ENCODE measurements around the gene TRIM38. TPM values are rescaled to one million over a fixed set of nuclear protein-coding genes. Genes with fewer than 3 reads are reported as not detected.
"Not testable (repeated sequence)": the region's sequence is repeated elsewhere in the genome, so short reads cannot be mapped to it uniquely, and the experiment has no call there.

TRIM38 gene, protein sequence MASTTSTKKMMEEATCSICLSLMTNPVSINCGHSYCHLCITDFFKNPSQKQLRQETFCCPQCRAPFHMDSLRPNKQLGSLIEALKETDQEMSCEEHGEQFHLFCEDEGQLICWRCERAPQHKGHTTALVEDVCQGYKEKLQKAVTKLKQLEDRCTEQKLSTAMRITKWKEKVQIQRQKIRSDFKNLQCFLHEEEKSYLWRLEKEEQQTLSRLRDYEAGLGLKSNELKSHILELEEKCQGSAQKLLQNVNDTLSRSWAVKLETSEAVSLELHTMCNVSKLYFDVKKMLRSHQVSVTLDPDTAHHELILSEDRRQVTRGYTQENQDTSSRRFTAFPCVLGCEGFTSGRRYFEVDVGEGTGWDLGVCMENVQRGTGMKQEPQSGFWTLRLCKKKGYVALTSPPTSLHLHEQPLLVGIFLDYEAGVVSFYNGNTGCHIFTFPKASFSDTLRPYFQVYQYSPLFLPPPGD
- 14.1 TPM for polyA plus RNA-seq (ENCODE audit: insufficient read length)
- long read RNA-seq, donor 1, full-length matches to known transcripts, result 2 of 12 reads
- long read RNA-seq, donor 1, partial matches to known transcripts, result 10 of 12 reads
- long read RNA-seq, donor 1, other reads (novel, unspliced or antisense), result 0 of 12 reads
- long read RNA-seq, donor 2, full-length matches to known transcripts, result 2 of 2 reads
- long read RNA-seq, donor 2, partial matches to known transcripts, result 0 of 2 reads
- long read RNA-seq, donor 2, other reads (novel, unspliced or antisense), result 0 of 2 reads
- long read RNA-seq, donor 3, full-length matches to known transcripts, result 1 of 6 reads
- long read RNA-seq, donor 3, partial matches to known transcripts, result 5 of 6 reads
- long read RNA-seq, donor 3, other reads (novel, unspliced or antisense), result 0 of 6 reads
- long read RNA-seq, donor 4, result 0 reads
- long read RNA-seq, donor 5, full-length matches to known transcripts, result 1 of 1 reads
- long read RNA-seq, donor 5, partial matches to known transcripts, result 0 of 1 reads
- long read RNA-seq, donor 5, other reads (novel, unspliced or antisense), result 0 of 1 reads
- long read RNA-seq, donor 6, result 0 reads
- long read RNA-seq, donor 7, full-length matches to known transcripts, result 1 of 14 reads
- long read RNA-seq, donor 7, partial matches to known transcripts, result 13 of 14 reads
- long read RNA-seq, donor 7, other reads (novel, unspliced or antisense), result 0 of 14 reads
- long read RNA-seq, donor 8, full-length matches to known transcripts, result 2 of 2 reads
- long read RNA-seq, donor 8, partial matches to known transcripts, result 0 of 2 reads
- long read RNA-seq, donor 8, other reads (novel, unspliced or antisense), result 0 of 2 reads

- peak; percentile 90 for DNase-seq
These were observed at the start of gene TRIM38 for GRCh38 chr6:25962149-25963127. TRIM38 (plus strand) TSS chr6:25962802; CDS start chr6:25966523, 3,721 bp downstream.

- DNase-seq, result no peak
These were observed 48.9 kb upstream of the TRIM38 start for GRCh38 chr6:25913741-25914140.

GRCh38 chr6:25916330-25916729 lies 46.3 kb upstream of the TRIM38 start:
- no peak for DNase-seq

- DNase-seq, result no peak
These were observed 45.7 kb upstream of the TRIM38 start for GRCh38 chr6:25916789-25917490.

- no peak for DNase-seq
These were observed 44.4 kb upstream of the TRIM38 start for GRCh38 chr6:25918083-25918683.

DNA sequence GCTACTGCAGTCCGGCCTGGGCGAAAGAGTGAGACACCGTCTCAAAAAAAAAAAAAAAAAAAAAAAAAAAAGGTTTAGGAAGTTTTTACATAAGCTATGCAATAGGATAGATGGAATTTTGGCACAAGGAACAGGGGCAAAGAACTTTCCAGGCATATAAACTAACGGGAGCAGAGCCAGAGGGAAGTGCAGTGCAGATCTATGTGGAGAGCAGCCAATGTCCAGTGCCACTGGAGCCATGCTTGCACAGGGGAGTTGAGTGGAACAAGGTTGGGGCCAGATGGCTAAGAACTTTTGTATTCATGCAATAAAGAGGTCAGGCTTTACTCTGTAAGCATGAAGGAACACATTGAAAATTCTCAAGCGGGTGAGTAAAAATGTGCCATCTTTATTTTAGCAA lies 42.9 kb upstream of the TRIM38 start:
- DNase-seq, result no peak

GRCh38 chr6:25921525-25922203 lies 40.9 kb upstream of the TRIM38 start:
- no peak for DNase-seq

DNA sequence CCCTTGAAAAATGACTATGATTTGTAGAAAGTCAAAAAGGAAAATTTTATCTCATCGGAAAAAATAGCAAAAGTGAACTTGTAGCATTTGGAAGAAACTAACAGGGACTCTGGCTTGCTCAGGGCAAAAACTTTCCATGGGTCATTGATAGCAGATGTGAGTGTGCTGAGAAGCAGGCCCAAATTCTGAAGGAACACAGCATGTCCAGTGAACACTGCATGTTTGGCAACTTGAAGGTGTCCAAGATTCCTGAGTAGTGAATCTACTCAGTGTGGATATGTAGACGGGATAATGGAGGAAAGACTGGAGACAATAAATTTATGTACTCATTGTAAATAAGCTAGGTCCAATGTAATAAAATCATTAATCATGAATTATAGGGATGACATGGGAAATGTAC lies 40.3 kb upstream of the TRIM38 start:
- DNase-seq, result no peak

DNA sequence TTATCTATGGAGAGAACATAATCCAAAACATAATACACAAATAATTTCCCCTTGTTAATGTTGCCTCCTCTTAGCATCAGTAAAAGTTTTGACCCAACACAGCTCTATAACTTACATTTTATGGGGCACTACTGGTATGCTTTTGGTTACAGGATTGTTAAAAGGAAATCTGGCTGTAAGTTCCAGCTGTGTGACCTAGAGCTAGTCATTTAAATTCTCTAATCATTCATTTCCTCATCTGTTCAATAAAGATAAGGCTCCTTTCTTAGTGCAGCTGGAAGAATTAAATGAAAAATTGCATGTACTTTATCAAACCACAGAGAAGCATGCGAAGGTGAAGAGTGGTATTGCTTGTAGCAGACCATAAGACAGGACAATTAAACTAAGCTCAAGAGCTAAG lies 36.7 kb upstream of the TRIM38 start:
- DNase-seq, result no peak

- no peak for DNase-seq
These were observed 35.4 kb upstream of the TRIM38 start for GRCh38 chr6:25927178-25927577.

DNA sequence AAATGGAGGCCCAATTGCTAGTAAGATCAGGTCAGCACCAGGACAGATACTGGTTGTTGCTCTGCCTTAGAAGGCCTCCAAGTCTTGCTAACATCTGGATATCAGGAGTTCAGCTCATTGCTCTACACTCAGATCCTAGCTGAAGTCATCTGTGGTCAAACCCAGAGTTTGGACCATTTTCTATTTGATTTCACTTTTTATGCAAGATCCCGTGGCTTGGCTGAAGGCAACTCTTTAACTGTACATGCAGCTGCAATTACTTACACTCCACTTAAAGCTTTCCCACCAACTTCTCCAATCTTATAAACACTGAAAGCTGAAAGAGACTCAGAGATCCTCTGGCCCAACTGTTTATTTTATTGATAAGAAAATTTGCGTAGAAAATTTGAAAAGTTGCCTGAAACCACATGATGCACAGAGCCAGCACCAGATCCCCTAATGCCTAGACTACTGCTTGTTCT lies 34.8 kb upstream of the TRIM38 start:
- no peak for DNase-seq

DNA sequence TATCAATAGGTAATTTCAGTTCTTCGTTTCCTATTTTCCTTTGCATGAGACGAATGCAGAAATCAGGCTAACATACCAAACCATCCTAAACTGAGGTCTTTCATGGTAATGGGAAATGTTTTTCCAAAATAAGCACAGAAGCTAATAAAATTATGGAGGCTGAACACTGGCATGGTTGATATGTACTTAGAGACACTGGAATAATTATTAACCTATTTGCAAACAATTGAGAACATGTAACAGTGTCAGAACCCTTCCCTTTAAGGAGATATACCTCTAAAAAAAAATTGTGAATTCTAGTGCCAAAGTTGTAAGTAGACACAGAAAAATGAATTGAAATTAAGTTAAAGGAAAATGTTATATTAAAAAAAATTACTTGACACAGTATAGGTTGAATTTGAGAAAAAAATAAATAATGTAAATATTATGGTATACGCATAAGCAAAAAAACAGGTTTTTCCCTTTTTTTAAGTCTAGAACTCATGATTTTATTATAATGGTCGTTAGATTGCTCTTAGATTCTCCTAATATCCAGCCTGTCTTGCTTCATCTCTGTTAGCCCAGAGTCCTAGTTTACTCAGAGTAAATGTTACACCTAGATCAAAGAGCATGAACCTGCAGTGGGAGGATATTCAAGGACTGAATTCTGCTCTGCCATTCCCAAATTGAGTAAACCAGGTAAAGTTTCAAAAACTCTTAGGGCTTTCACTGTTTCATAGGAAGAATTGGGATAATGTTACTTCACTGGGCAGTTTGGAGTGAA lies 33.9 kb upstream of the TRIM38 start:
- no peak for DNase-seq

DNA sequence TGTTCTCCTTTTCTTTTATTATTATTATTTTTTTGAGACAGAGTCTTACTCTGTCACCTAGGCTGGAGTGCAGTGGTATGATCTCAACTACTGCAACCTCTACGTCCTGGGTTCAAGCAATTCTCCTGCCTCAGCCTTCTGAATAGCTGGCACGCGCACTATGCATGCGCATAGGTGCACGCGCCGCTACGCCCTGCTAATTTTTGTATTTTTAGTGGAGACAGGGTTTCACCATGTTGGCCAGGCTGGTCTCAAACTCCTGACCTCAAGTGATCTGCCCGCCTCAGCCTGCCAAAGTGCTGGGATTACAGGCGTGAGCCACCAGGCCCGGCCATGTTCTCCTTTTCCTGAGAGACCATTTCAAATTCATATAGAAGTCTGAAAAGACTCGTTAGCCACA lies 32.8 kb upstream of the TRIM38 start:
- DNase-seq, result not testable (repeated sequence)

- DNase-seq, result no peak
These were observed 31.8 kb upstream of the TRIM38 start, which contains the start of gene SLC17A2 for GRCh38 chr6:25930532-25931410. SLC17A2 (minus strand) TSS chr6:25930691; CDS start chr6:25925796, 4,895 bp downstream.

DNA sequence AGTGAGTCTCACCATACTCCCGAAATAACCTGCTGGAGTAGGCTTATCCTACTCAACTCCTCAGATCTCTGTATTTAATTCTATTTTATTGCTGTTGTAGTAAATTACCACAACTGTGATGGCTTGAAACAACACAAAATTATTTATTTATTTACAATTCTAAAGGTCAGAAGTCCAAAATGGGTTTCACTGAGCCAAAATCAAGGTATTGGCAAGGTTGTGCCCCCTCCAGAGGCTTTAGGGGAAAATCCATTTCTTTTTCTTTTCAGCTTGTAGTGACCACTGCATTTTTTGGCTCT lies 31.2 kb upstream of the TRIM38 start:
- no peak for DNase-seq

DNA sequence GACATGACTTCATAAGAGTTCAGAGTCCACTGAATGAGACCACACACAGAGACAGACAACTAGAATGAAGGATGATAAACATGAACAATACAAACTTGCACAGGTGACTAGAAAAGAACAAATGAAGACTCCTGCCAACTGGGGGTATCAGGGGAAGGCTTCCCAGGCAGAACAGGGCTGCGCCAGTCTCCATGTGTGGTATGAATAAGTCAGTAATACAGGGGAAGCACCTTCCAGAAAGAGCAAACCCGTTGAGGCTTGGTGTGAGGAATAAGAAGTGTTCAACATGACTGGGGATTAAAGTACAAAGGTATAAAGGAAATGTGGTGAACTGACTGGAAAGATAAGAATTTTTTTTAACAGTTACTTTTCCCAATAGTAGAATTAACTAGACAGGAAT lies 28.4 kb upstream of the TRIM38 start:
- DNase-seq, result no peak

- DNase-seq, result no peak
These were observed 27.8 kb upstream of the TRIM38 start for GRCh38 chr6:25934735-25935313.

Data from left kidney (tissue), 8 donors.